Astrocyte (in vitro differentiated cells and primary cell): ENCODE measurements around the gene ELF1. TPM values are rescaled to one million over a fixed set of nuclear protein-coding genes. Genes with fewer than 3 reads are reported as not detected.

Experiments used
- DNase-seq: peaks from one replicate; pipeline ENCODE4 v3.0.0-alpha.2; 2010; ENCODE audit warnings: low read depth
- FAIRE-seq: peaks from 2 replicates; lab custom pipeline; 2011; peaks lifted over from hg19 to GRCh38; lab: Jason Lieb, UNC
- H2AFZ ChIP-seq: 2 replicates; pipeline ENCODE4 v1.6.0; 2012; ENCODE audit warnings: low read depth, low read length, inconsistent platforms
- H3K27ac ChIP-seq: 2 replicates; pipeline ENCODE4 v1.5.1; 2011; ENCODE audit warnings: low read depth, low read length, inconsistent platforms
- H3K27me3 ChIP-seq: 2 replicates; pipeline ENCODE4 v1.6.0; 2011; ENCODE audit warnings: low read length, inconsistent platforms; ENCODE audit not compliant: insufficient read depth
- H3K36me3 ChIP-seq: 2 replicates; pipeline ENCODE4 v1.5.1; 2011; ENCODE audit warnings: low read length, inconsistent platforms; ENCODE audit not compliant: insufficient read depth
- H3K4me1 ChIP-seq: 2 replicates; pipeline ENCODE4 v1.5.1; 2011; ENCODE audit warnings: low read length, inconsistent platforms; ENCODE audit not compliant: insufficient read depth
- H3K4me2 ChIP-seq: 2 replicates; pipeline ENCODE4 v1.6.0; 2012; ENCODE audit warnings: low read length, inconsistent platforms
- H3K4me3 ChIP-seq: 2 replicates; pipeline ENCODE4 v1.5.1; 2011; ENCODE audit warnings: low read depth, mild to moderate bottlenecking, low read length, inconsistent platforms; ENCODE audit not compliant: insufficient read depth
- H3K79me2 ChIP-seq: 2 replicates; pipeline ENCODE4 v1.6.0; 2012; ENCODE audit warnings: mild to moderate bottlenecking, low read length, inconsistent platforms; ENCODE audit not compliant: insufficient read depth
- H3K9ac ChIP-seq: 2 replicates; pipeline ENCODE4 v1.6.0; 2012; ENCODE audit warnings: mild to moderate bottlenecking, low read length, inconsistent platforms
- H3K9me3 ChIP-seq: 2 replicates; pipeline ENCODE4 v1.5.1; 2012; ENCODE audit warnings: low read depth, mild to moderate bottlenecking, low read length, inconsistent platforms; ENCODE audit not compliant: insufficient read depth
- H4K20me1 ChIP-seq: 2 replicates; pipeline ENCODE4 v1.6.0; 2012; ENCODE audit warnings: low read length, inconsistent platforms; ENCODE audit not compliant: insufficient read depth
- H3K27ac Mint-ChIP-seq: one replicate; pipeline ENCODE4 v1.8.0; 2021; ENCODE audit warnings: mild to moderate bottlenecking, mixed read lengths; ENCODE audit not compliant: unreplicated experiment
- H3K27me3 Mint-ChIP-seq: one replicate; pipeline ENCODE4 v1.8.0; 2021; ENCODE audit warnings: low read depth, mixed read lengths; ENCODE audit not compliant: unreplicated experiment
- H3K36me3 Mint-ChIP-seq: one replicate; pipeline ENCODE4 v1.8.0; 2021; ENCODE audit warnings: low read depth, mixed read lengths; ENCODE audit not compliant: unreplicated experiment
- H3K4me1 Mint-ChIP-seq: one replicate; pipeline ENCODE4 v1.8.0; 2021; ENCODE audit warnings: low read depth, mixed read lengths; ENCODE audit not compliant: unreplicated experiment
- H3K4me3 Mint-ChIP-seq: one replicate; pipeline ENCODE4 v1.8.0; 2021; ENCODE audit warnings: mild to moderate bottlenecking, moderate library complexity, mixed read lengths; ENCODE audit not compliant: unreplicated experiment
- H3K9me3 Mint-ChIP-seq: one replicate; pipeline ENCODE4 v1.8.0; 2021; ENCODE audit warnings: mild to moderate bottlenecking, mixed read lengths; ENCODE audit not compliant: unreplicated experiment
- CTCF ChIP-seq: IDR thresholded peaks from 2 replicates; pipeline ENCODE4 v1.5.1; 2011; ENCODE audit warnings: low read depth, mild to moderate bottlenecking, inconsistent platforms, low read length, moderate library complexity; ENCODE audit not compliant: insufficient read depth
- EZH2 ChIP-seq: IDR thresholded peaks from 2 replicates; pipeline ENCODE4 v1.6.1; 2012; ENCODE audit warnings: mild to moderate bottlenecking, low read length, inconsistent platforms; ENCODE audit not compliant: insufficient read depth
- total RNA-seq: library from RNA; stranded (reverse); gene quantifications from 2 replicates; pipeline ENCODE4 v1.2.1, GENCODE V29; 2021

ELF1 gene
- total RNA-seq, 1 donor from 2014 or later: 75.1 TPM

- no peak for DNase-seq
- no peak for TF ChIP-seq CTCF
- no peak for TF ChIP-seq EZH2
These were observed 12.8 kb downstream of the ELF1 start for GRCh38 chr13:41006306-41006705.

DNA sequence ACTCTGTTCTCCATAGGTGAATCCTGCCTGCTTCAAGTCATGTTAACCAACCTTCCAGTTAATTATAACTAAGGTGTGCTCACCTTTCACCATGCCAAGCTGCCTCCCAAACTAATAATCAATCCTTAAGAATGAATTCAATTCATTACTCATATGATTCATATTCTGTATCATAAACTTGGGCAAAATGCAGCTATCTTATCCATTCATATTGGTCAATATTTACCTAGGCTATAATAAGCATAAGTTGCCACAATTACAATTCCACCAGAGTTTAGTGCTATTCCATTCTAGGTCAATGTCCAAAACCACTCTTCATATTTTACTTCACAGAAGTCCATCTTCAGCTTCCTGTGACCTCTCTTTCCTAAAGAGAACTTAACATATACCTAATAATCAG, 13.4 kb downstream of the ELF1 start:
- TF ChIP-seq EZH2 (no peak), CTCF (no peak)
- Histone ChIP-seq H3K79me2 (peaks cover 50% of the 10 kb centered on the region), H4K20me1 (peaks cover 30% of the 10 kb centered on the region), H3K27ac (no peak overlapping the region), H3K9ac (no peak overlapping the region), H3K4me2 (no peak overlapping the region), H3K4me3 (no peak overlapping the region), H3K9me3 (no peaks in the 10 kb centered on the region), H3K27me3 (no peaks in the 10 kb centered on the region), H2AFZ (no peak overlapping the region), H3K36me3 (no peaks in the 10 kb centered on the region), H3K4me1 (no peaks in the 10 kb centered on the region)
- Mint-ChIP-seq H3K9me3 (no peaks in the 10 kb centered on the region), H3K4me1 (peaks cover 34% of the 10 kb centered on the region), H3K27ac (peak overlapping the region; percentile 9), H3K36me3 (no peaks in the 10 kb centered on the region), H3K4me3 (peak overlapping the region; percentile 2), H3K27me3 (no peaks in the 10 kb centered on the region)
- DNase-seq: no peak
- FAIRE-seq: no peak

More at GRCh38 chr13:41006306-41006705, 12.8 kb downstream of the ELF1 start:
- Mint-ChIP-seq H3K4me3 (no peak overlapping the region), H3K36me3 (no peaks in the 10 kb centered on the region), H3K4me1 (peaks cover 34% of the 10 kb centered on the region), H3K27ac (no peak overlapping the region), H3K27me3 (no peaks in the 10 kb centered on the region), H3K9me3 (no peaks in the 10 kb centered on the region)
- H3K9me3 ChIP-seq: no peaks in the 10 kb centered on the region
- no peaks in the 10 kb centered on the region for H3K36me3 ChIP-seq
- no peak overlapping the region for H3K4me2 ChIP-seq
- no peak for FAIRE-seq
- no peaks in the 10 kb centered on the region for H3K4me1 ChIP-seq
- H4K20me1 ChIP-seq: peaks cover 31% of the 10 kb centered on the region
- no peak overlapping the region for H2AFZ ChIP-seq
- H3K27me3 ChIP-seq: no peaks in the 10 kb centered on the region
- H3K27ac ChIP-seq: no peak overlapping the region
- H3K79me2 ChIP-seq: peaks cover 50% of the 10 kb centered on the region
- no peak overlapping the region for H3K9ac ChIP-seq
- H3K4me3 ChIP-seq: no peak overlapping the region

- Mint-ChIP-seq H3K9me3 (no peaks in the 10 kb centered on the region), H3K4me1 (peaks cover 34% of the 10 kb centered on the region), H3K4me3 (peak overlapping the region; percentile 24), H3K36me3 (no peaks in the 10 kb centered on the region), H3K27me3 (no peaks in the 10 kb centered on the region), H3K27ac (peak overlapping the region; percentile 9)
- Histone ChIP-seq H3K27ac (no peak overlapping the region), H3K4me3 (no peak overlapping the region), H3K27me3 (no peaks in the 10 kb centered on the region), H3K79me2 (peaks cover 51% of the 10 kb centered on the region), H4K20me1 (peaks cover 30% of the 10 kb centered on the region), H3K9me3 (no peaks in the 10 kb centered on the region), H3K9ac (no peak overlapping the region), H3K4me2 (peak overlapping the region; percentile 30), H2AFZ (no peak overlapping the region), H3K4me1 (no peaks in the 10 kb centered on the region), H3K36me3 (no peaks in the 10 kb centered on the region)
- DNase-seq (no peak), FAIRE-seq (peak; percentile 65)
- no peak for TF ChIP-seq EZH2
- TF ChIP-seq CTCF: no peak
These were observed 14.0 kb downstream of the ELF1 start for GRCh38 chr13:41004875-41005693.
